Midbrain (tissue), 1 donor: ENCODE data around the gene COBL.

Source experiments
- DNase-seq: peaks from one replicate; lab custom pipeline; 2025; lab: John Stamatoyannopoulos, UW

The COBL gene

GRCh38 chr7:51023547-51023946 lies 293.1 kb downstream of the COBL start:
- no peak for DNase-seq

GRCh38 chr7:51022821-51023220 lies 293.8 kb downstream of the COBL start:
- no peak for DNase-seq

- no peak for DNase-seq
Observed at GRCh38 chr7:51021906-51022570, 294.6 kb downstream of the COBL start.

- DNase-seq: no peak
Observed at GRCh38 chr7:51020944-51021343, 295.7 kb downstream of the COBL start.

DNA sequence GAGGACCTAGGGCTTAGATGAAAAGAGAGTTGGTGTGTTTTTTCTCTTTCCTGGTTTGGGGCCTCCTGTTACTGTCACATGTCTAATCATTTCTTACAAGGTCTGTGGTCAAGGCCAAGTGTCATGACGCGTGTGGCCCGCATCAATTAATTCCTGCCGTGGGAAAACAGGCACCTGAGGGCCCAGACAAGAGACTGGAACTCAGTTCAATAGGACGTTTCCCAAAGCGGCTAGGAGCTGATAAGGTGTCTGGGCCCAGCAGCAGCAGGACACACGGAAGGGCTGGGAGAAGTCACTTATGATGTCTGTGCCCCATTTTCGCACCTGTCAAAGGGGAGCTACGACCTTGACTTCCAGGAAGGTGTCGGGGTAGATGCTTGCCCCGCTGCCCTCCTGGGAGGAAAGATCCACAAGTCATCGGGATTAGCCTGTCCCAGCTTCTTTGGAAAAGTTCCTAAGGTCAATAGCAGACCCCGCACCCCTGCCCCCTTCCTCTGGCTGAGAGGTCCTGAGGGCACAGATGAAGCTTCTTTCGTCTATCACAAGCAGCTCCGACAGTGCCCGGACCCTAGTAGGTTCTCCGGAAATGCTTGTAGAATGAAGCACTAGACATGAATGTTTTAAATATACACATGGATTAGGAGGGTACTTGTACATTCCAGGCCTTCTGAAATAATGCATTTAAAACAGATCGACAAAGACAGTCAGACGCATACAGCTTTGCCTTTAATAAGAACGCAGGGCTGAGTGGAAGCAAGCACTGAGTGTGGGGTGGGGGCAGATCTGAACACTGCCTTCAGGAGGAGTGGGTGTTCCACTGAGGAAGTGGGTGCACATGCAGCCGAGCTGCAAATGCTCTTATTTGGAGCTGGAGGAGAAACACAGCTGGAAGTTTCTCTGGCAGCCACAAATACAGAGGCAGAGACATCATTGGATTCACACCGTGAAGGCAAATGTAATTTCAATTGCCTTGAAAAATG lies 296.4 kb downstream of the COBL start:
- DNase-seq: no peak

DNA sequence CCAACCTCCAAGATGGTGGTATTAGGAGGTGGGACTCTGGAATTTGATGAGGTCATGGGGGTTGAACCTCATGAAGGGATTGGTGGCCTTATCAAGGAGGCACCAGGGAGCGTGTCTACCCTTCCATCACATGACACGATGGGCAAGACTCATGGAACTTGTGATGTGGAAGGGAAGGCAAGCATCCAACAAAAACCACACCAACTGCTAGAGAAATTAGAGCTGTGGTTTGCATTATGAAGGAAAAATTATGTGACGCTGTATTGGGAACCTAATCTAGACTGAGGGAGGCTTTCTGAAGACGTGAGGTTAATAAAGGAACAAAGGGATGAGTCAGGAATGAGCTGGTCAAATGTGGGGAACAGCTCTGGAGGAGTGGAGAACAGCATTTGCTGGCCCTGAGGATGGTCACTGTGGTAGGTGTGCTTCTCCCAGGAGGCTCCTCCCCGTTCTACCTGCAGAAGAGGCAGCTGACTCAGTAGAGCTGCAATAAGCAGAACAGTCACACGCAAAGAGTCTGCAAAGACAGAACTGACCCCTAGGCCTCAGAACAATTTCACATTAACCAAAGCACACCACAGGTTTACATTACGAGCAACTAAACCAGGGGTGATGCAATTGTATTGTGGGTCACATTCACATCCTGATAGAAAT lies 297.3 kb downstream of the COBL start:
- no peak for DNase-seq

DNA sequence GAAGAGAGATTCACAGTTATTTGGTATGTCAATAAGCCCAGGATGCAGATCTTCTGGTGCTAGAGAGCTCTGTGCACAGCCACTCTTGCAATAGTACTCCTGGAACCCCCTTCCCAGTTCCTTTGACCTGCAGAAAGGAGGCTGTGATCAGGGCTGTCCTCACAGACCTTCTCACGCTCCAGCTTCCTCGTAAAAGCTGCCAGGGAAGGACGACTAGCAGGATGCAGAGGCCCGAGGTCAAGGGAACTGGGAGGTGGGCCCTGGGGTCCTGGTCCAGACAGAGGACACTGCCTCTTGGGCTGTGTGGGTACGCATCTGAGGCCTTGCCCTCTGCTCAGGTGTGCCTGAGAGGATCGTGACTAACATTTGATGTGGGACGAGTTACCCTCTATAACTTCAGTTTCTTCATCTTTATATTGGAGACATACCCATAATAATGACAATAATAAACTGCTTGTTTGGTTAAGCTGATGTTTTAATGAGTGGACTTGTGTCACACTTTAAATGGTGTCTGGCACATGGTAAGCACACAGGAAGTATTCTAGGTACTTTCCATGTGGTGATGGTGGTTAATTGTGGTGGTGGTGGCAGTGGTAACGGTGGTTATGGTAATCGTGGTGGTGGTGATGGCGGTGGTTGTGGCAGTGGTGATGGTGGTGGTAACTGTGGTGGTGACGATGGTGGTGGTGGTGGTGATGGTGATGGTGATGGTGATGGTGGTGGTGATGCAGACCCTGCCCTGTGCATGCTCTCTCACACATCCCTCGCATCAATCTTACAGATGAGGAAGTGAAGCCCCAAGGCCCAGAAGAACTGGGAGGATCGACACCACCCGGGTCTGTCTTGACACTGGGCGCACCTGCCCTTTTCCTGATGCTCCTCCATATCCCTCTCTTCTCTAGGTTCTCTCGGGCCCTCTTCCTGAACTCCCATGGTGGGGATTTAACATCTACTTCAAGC lies 298.8 kb downstream of the COBL start:
- DNase-seq: no peak

DNA sequence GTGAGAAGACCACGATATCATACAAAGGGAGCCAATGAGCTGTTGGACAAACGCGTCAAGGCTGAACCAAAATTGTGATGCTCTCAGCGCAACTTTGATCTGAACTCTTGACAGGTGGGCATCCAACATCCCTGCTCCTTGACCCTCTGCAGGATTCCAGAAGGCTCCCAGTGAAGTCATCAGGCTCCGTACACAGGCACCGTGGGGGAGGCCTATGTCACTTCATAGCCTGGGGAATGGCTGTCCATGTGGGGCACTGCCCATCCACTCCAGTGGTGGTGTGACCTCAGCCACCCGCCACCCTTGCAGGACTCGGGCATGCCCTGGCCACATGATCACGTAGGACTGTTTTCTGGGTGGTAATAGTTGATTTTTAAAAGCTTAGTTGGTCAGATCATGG lies 300.1 kb downstream of the COBL start:
- no peak for DNase-seq

DNA sequence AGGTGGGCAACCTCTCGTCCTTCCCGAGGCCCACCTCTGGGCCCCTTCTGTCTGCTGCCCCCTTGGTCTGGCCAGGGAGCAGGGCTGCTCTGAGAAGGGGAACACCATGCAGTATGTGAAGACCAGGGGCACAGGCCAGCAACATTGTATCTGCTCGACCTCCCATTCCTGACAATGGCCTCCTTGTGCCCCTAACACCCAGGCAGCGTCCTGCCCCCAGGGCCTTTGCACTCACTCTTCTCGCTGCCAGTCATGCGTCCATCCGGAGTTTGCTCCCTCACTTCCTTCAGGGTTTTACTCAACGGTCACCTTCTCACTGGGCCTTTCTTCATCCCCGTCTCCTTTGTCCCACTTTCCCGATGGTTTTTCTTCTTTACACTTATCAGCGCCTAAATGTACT lies 301.0 kb downstream of the COBL start:
- no peak for DNase-seq

- no peak for DNase-seq
Observed at GRCh38 chr7:51014811-51015210, 301.8 kb downstream of the COBL start.

- DNase-seq: no peak
Observed at GRCh38 chr7:51013861-51014511, 302.6 kb downstream of the COBL start.

GRCh38 chr7:51013218-51013786 lies 303.3 kb downstream of the COBL start:
- no peak for DNase-seq

DNA sequence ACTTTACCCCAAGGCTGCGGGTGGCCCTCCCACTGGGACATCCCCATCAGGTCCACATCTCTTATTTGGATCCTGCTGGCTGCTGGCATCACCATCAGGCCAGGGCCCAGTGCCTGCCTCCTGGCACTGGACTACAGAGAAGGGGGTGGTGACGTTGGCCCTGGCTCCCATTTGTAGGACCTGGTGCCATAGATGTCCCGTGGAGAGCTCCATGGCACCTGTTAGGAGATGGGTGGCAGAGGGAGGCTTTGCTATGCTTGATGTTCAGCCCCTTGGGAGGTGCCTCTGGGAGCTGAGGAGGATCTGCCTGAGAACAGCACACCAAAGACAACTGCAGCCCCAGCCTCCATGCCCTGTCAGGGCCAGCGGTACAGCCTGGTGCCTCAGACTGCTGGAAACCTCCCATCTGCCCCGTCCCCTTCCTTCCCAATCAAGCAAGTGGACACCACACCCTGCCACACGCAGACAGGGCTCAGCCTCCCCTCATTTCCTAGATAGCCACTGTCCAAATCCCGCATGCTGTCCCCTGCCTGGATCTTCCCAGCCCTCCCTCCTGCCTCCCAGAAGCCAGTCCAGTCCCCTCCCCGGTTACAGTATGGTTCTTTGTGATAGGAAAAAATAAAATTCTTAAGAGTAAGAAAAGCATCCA lies 303.9 kb downstream of the COBL start:
- DNase-seq: no peak

GRCh38 chr7:51011710-51012350 lies 304.8 kb downstream of the COBL start:
- no peak for DNase-seq

GRCh38 chr7:51010534-51010933 lies 306.1 kb downstream of the COBL start:
- no peak for DNase-seq

DNA sequence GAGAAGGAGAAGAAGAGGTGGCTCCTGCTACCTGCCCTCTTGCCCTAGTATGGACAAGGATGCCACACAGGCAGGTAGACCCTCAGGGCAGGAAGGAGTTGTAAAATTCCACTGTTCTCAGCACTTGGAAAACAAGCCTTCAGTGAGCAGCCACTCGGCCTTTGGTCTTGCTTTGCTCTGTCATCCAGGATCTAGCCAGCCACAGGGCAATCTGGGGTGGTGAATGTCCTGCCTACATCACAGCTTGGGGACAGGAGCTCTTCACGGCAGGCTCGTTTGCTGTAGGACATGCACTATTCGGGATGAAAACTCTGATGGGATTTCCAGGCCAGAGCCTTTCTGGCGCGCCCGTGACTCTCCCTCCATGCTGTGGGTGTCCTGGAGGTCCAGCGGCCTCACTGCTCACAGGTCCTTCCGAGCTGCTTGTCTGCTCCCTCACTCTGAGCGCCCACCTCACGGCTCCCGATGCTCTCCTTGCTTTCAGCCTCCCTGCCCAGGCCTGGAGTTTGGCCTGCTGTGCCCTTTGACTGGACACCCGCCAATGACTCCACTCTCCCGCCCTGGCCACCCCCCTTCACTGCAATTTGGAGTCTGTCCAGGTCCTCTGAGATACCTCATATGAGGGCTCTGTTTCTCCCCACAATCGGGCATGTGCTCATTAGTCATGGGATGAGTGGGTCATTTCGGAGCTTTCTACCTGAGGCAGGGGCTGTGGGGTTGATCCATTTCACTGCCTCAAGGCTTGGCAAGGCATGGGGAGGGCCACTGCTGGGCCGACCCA lies 306.7 kb downstream of the COBL start:
- DNase-seq: no peak

DNA sequence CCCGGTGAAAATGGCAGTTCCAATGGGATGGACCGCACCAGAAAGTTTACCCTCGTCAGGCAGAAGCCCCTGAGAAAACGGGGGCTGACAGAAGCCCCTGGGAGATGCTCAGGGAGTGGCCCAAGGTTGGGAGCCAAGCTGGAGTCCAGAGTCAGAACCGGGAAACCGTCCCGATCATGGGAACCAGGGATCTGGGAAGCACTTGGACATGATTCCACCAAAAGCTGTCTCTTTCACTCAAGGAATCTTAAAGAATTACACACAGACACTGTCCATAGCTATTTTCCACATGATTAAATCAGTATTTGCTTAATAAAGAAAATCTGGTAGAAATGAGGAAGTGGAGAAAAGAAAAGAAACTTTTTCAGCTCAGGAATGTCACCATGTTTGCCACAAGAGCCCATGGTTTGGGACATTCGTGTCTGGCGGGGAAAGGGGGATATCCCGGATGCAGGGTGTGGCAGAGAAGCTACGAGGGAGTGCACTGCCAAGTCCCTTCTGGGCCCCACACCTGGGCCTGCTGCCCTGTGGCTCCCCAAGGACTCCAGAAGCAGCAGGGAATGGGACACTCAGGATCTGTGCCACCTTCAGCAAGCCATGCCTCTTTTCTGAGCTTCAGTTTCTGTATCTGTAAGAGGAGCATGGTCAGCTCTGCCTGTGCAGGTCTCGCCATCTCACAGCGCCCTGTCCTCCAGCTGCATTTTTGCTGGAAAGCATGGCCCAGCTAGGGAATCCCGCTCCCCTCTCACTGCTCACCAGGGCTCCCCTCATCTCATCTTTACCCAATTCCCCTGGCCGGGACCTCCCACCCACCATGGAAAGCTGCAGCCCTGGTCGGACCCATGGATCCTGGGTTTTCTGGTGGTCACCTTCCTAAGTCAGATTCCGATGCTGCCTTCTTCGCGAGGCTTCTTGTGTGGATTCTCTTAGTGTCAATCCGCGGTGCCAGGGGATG lies 308.8 kb downstream of the COBL start:
- no peak for DNase-seq
